Naive B cell (primary cell): ENCODE results near the gene KREMEN2. TPM values are rescaled to one million over a fixed set of nuclear protein-coding genes. Genes with fewer than 3 reads are reported as not detected.

Experiments
- ATAC-seq, 2 donors: fragments of 150-1000 bp; cut with Tn5 transposase; 2 replicates each; pipeline ENCODE4 v1.10.0; 2021; ENCODE audit warnings: low read depth in 2 of 2, mild to moderate bottlenecking in 2 of 2, moderate library complexity in 2 of 2
- DNase-seq: peaks from one replicate; pipeline ENCODE4 v3.0.0; 2022
- H3K27ac Mint-ChIP-seq, 6 donors: one replicate each; pipeline ENCODE4 v1.8.0; 2020 to 2022; ENCODE audit warnings: mild to moderate bottlenecking in 6 of 6, mixed read lengths in 6 of 6, moderate library complexity in 5 of 6, inconsistent platforms in 2 of 6
- H3K27me3 Mint-ChIP-seq, 3 donors: one replicate each; pipeline ENCODE4 v1.8.0; 2021 to 2022; ENCODE audit warnings: mixed read lengths in 3 of 3, mild to moderate bottlenecking in 1 of 3
- H3K36me3 Mint-ChIP-seq, 2 donors: one replicate each; pipeline ENCODE4 v1.8.0; 2020 to 2022; ENCODE audit warnings: mixed read lengths in 2 of 2, inconsistent platforms in 1 of 2, mild to moderate bottlenecking in 1 of 2
- H3K4me1 Mint-ChIP-seq, 3 donors: one replicate each; pipeline ENCODE4 v1.8.0; 2020 to 2022; ENCODE audit warnings: mixed read lengths in 3 of 3, inconsistent platforms in 1 of 3, mild to moderate bottlenecking in 1 of 3, moderate library complexity in 1 of 3
- H3K4me3 Mint-ChIP-seq, 8 donors: one replicate each; pipeline ENCODE4 v1.8.0; 2020 to 2022; ENCODE audit warnings: mild to moderate bottlenecking in 8 of 8, mixed read lengths in 8 of 8, moderate library complexity in 8 of 8, inconsistent platforms in 2 of 8
- H3K9me3 Mint-ChIP-seq, 7 donors: one replicate each; pipeline ENCODE4 v1.8.0; 2020 to 2022; ENCODE audit warnings: mixed read lengths in 7 of 7, mild to moderate bottlenecking in 5 of 7, inconsistent platforms in 2 of 7, moderate library complexity in 1 of 7
- polyA plus RNA-seq, 6 donors: library from polyadenylated mRNA; unstranded; fragments of 300-500 nt; fragmentation: Illumina TruSeq; gene quantifications; one replicate each; pipeline ENCODE4 v1.2.3, GENCODE V29; 2021; ENCODE audit warnings: low read depth in 6 of 6

KREMEN2 gene
- polyA plus RNA-seq, 6 donors from 2014 or later: 0.25 to 4.4 (median 1.2) TPM; not detected in 1

DNA sequence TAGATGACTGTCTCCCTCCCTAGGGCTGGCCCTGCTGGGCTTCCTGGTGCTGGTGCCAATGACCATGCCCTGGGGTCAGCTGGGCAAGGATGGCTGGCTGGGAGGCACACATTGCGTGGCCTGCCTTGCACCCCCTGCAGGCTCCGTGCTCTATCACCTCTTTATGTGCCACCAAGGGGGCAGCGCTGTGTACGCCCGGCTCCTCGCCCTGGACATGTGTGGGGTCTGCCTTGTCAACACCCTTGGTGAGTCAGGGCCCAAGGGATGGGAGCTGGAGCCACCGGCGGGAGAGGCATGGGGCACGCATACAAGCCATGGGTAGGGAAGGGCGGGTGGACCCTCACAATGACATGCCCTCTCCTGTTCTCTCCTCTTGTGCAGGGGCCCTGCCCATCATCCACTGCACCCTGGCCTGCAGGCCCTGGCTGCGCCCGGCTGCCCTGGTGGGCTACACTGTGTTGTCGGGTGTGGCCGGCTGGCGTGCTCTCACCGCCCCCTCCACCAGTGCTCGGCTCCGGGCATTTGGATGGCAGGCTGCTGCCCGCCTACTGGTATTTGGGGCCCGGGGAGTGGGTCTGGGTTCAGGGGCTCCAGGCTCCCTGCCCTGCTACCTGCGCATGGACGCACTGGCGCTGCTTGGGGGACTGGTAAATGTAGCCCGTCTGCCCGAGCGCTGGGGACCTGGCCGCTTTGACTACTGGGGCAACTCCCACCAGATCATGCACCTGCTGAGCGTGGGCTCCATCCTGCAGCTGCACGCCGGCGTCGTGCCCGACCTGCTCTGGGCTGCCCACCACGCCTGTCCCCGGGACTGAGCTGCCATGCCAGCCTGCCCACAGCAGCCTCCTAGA is 7.3 kb downstream of the KREMEN2 start:
- Mint-ChIP-seq H3K4me1 (peaks cover 15 to 33% (median 20%) of the 10 kb centered on the region in 3 donors), H3K27ac (no peak overlapping the region), H3K4me3 (peak overlapping the region in 6 of 8 donors; percentile 64 to 82 (median 78)), H3K9me3 (no peaks in the 10 kb centered on the region), H3K27me3 (peaks cover 7 to 31% (median 20%) of the 10 kb centered on the region in 3 donors), H3K36me3 (no peaks in the 10 kb centered on the region)
- no peak for ATAC-seq
- no peak for DNase-seq

DNA sequence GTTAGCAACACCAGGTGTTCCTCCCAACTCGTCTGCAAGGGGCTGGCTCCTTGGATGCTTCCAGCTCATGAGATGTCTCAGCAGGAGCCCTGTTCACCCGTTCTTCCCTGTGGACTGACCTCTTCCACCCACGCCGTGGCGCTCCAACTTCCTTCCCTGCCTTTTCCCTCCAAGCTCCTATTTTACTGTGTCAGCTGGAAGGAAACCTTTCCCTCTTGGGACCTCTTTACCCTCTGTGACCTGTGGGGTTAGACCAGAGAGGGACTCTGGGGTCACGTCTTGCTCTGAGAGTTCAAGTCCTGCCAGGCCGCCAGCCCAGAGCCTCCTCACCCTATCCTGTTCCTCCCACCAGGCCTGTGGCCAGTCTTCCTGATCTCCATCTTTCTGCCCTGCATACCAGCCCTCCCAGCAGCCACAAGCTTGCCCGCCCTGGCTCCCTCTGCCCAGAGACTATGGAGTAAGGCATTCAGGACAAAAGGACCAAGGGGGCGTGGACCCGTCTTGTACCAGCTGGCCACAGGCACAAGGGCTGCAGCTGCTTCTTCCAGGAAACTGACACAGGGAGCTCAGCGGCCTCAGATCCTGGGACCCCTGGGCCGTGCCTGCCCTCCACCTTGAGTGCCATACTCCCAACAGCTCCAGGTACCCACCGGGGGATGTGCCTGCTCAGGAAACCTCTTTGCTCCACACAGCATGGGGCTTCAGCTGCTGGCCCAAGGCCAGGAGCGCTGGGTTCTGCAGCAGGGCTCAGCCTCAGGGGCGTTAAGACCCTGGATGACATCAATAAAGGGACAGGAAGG is 8.1 kb downstream of the KREMEN2 start:
- Mint-ChIP-seq H3K4me1 (peaks cover 15 to 33% (median 20%) of the 10 kb centered on the region in 3 donors), H3K36me3 (no peaks in the 10 kb centered on the region), H3K9me3 (no peaks in the 10 kb centered on the region), H3K27ac (peak overlapping the region in 1 of 6 donors; percentile 57), H3K4me3 (peak overlapping the region in 2 of 8 donors; percentile 24 to 46), H3K27me3 (peaks cover 11 to 31% (median 20%) of the 10 kb centered on the region in 3 donors)
- ATAC-seq (no peak), DNase-seq (no peak)

DNA sequence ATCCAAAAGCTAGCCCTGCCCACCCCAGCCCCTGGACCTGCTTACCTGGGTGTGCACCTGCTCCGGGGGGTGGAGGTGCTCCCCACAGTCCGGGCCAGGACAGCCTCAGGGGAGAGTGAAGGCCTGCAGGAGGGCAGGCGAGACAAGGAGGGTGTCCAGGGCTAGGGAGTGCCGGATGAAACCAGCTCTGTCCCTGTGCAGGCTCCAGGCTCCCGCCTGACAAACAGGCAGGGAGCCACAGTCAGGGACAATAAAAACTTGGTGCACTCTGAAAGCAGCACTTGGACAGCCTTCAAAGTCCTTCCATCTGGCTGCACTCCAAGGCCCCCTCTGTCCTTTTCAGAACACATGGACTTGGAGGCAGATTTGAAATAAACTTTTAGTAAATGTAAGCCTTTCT is 9.0 kb downstream of the KREMEN2 start:
- Mint-ChIP-seq H3K27me3 (peaks cover 11 to 26% (median 20%) of the 10 kb centered on the region in 3 donors), H3K36me3 (no peaks in the 10 kb centered on the region), H3K27ac (no peak overlapping the region), H3K4me1 (peaks cover 12 to 29% (median 17%) of the 10 kb centered on the region in 3 donors), H3K9me3 (no peaks in the 10 kb centered on the region), H3K4me3 (no peak overlapping the region)
- no peak for DNase-seq
- no peak for ATAC-seq

DNA sequence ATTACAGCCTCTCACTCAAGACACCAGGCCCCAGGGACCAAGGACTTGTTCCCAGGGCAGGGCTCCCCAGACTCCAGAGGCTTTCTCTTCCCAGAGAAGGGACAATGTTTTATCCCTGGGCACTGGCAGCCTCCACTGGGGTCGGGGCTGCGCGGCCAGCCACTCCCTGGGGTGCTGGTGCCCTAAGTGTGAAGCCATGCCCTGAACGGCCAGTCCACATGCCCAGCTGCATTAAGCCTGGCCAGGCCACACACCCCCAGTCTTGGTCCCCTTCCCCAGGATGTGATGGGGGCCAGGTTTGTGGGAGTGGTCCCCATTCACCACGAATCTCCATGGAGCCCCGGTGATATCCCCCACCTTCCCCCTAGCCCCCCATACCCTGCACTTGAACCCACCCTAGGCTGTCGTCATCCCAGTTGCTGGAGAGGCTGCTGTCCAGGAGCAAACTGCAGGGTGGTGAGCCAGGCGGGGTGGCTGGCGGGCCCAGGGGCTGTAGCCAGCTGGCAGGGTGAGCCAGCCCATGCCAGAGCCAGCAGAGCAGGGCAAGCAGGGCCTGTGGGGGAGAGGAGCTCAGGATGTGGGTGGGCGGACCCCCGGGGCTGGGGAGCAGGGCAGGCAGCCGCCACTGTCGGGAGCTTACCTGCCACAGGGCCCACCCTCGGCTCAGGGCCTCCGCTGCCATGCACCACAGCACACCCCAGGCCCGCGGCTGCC is 9.7 kb downstream of the KREMEN2 start:
- Mint-ChIP-seq H3K36me3 (no peaks in the 10 kb centered on the region), H3K4me3 (no peak overlapping the region), H3K27me3 (peaks cover 4 to 20% (median 19%) of the 10 kb centered on the region in 3 donors), H3K4me1 (peaks cover 5 to 22% (median 10%) of the 10 kb centered on the region in 3 donors), H3K9me3 (no peaks in the 10 kb centered on the region), H3K27ac (no peak overlapping the region)
- ATAC-seq: no peak
- DNase-seq: no peak

DNA sequence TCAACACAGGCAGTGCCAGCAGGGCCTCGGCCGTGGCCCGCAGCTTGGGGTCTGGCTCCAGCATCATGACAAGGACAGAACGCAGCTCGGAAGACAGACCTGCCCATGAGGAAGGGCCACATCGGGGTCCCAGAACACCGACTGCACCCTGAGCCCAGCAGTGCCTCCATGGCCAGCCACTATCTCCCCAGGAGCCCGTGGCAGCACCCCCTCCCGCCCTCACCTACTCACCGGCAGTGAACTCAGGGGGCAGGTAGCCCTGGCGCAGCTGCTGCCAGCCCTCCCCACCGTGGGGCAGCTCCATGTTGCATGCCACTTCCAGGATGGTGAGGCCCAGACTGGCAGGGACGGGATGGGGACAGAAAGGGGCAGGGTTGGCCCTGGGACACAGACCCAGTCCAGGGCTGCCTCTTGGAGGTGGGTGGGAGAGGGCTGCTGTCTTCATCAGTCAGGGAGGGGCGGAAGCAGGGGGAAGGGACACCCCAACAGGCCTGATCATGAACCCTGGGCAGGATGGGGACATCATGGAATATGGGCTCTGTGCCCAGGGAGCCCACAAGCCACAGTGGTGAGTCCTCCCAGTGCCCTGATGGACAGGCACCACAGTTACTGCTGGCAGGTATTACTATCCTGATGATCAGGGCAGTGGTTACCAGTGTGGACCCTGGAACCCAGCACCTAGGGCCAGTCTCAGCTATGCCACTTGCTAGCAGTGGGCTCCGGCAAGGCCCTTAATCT is 10.4 kb downstream of the KREMEN2 start:
- Mint-ChIP-seq H3K36me3 (no peaks in the 10 kb centered on the region), H3K4me1 (peaks cover 4 to 21% (median 8%) of the 10 kb centered on the region in 3 donors), H3K27ac (no peak overlapping the region), H3K27me3 (peaks cover 4 to 20% (median 18%) of the 10 kb centered on the region in 3 donors), H3K4me3 (peak overlapping the region in 1 of 8 donors; percentile 33), H3K9me3 (no peaks in the 10 kb centered on the region)
- no peak for DNase-seq
- no peak for ATAC-seq

DNA sequence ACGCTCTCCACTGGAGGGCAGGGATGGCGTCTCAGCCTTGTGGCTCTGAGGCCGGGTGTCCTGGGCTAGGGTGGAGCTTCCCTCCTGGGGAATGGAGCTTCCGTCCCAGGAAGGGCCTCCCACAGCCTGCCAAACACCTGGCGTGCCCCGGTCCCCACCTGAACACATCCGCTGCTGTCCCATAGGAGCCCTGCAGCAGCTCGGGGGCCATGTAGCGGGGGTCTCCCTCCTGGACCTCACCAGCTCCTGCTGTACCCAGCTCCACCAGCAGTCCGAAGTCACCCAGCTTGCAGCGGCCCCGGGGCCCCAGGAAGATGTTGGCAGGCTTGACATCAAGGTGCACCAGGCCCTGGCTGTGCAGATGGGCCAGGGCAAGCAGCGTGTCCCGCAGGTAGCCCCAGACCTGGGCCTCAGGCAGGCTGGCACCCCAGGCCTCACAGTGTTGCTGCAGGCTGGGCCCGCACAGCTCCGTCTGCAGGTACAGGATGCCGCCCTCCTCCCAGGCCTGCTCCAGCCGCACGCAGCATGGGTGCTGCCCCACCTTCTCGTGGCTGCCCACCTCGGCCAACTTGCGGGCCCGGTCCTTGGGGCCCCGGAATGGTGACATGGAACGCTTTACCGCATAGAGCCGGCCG is 11.2 kb downstream of the KREMEN2 start:
- H3K27me3 Mint-ChIP-seq: peaks cover 4 to 20% (median 18%) of the 10 kb centered on the region in 3 donors
- ATAC-seq (no peak), DNase-seq (no peak)
- H3K4me3 Mint-ChIP-seq: no peak overlapping the region
- H3K36me3 Mint-ChIP-seq: no peaks in the 10 kb centered on the region
- H3K4me1 Mint-ChIP-seq: peaks cover 7 to 20% (median 11%) of the 10 kb centered on the region in 3 donors
- H3K27ac Mint-ChIP-seq: no peak overlapping the region
- H3K9me3 Mint-ChIP-seq: no peaks in the 10 kb centered on the region

DNA sequence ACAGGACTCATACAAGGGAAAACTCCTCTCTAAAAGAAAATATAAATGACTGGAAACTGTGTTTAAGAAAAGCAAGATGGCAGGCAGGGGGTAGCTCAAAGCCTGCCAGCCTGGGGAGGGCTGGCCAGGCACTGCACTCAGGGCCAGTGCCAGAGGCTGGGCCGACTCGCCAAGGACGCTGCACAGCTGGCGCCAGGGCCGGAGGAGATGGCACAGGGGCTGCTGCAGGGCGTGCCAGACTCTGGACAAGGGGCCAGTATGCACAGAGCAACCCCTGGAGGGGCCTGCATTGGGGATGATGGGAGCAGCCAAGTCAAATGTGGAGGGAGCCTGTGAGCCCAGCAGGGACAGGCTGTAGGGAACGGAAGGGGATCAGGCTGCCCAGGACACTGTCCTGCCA is 12.1 kb downstream of the KREMEN2 start:
- H3K9me3 Mint-ChIP-seq: no peaks in the 10 kb centered on the region
- peak overlapping the region in 1 of 6 donors; percentile 9 for H3K27ac Mint-ChIP-seq
- H3K4me1 Mint-ChIP-seq: peaks cover 7 to 11% (median 11%) of the 10 kb centered on the region in 3 donors
- peaks cover 4 to 15% (median 12%) of the 10 kb centered on the region in 3 donors for H3K27me3 Mint-ChIP-seq
- no peak overlapping the region for H3K4me3 Mint-ChIP-seq
- DNase-seq (no peak), ATAC-seq (no peak)
- H3K36me3 Mint-ChIP-seq: no peaks in the 10 kb centered on the region

DNA sequence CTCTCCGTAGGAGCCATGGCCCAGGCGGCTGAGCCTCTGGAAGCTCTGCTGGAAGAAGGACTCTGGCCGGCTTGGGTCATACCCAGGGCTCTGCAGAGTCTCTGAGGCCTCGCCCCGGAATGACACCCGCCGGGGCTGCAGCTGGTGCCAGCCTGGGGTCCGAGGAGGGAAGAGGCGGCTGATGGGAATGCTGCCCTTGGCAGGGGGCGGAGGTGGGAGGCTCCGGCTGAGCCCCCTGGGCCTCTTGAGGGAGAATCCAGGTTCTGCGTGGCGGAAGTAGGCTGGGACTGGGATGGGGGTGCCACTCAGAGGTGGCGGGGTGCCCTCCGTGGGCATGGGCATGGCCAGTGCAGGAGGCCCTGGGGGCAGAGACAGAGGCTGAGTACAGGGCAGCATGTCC is 12.6 kb downstream of the KREMEN2 start:
- peaks cover 10 to 16% (median 13%) of the 10 kb centered on the region in 3 donors for H3K4me1 Mint-ChIP-seq
- H3K27me3 Mint-ChIP-seq: peaks cover 4 to 11% (median 11%) of the 10 kb centered on the region in 3 donors
- H3K36me3 Mint-ChIP-seq: no peaks in the 10 kb centered on the region
- no peak for ATAC-seq
- peak overlapping the region in 1 of 8 donors; percentile 46 for H3K4me3 Mint-ChIP-seq
- no peak overlapping the region for H3K27ac Mint-ChIP-seq
- no peaks in the 10 kb centered on the region for H3K9me3 Mint-ChIP-seq
- no peak for DNase-seq

DNA sequence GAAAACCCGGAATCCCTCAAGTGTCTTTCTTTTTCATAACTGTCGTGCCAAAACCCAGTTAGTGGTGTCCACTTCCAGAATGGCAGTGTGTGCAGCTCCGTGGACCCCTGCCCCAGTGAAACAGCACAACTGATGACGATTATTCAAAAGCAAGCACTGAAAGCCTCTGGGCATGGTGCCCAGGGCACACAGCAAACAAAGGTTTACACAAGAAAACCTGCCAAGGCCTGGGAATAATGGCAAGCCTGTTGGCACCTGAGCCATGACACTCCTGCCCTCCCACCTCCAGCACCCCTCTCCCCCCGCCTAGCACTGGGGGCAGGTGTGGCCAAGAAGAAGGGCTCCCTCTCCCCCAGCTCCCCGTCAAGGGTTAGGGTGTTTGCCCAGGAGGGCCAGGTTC is 13.4 kb downstream of the KREMEN2 start:
- DNase-seq (no peak), ATAC-seq (no peak)
- Mint-ChIP-seq H3K9me3 (no peaks in the 10 kb centered on the region), H3K36me3 (no peaks in the 10 kb centered on the region), H3K27ac (no peak overlapping the region), H3K4me1 (peaks cover 11 to 21% (median 13%) of the 10 kb centered on the region in 3 donors), H3K27me3 (peaks cover 4% of the 10 kb centered on the region in 3 donors), H3K4me3 (peak overlapping the region in 2 of 8 donors; percentile 36 to 46)

DNA sequence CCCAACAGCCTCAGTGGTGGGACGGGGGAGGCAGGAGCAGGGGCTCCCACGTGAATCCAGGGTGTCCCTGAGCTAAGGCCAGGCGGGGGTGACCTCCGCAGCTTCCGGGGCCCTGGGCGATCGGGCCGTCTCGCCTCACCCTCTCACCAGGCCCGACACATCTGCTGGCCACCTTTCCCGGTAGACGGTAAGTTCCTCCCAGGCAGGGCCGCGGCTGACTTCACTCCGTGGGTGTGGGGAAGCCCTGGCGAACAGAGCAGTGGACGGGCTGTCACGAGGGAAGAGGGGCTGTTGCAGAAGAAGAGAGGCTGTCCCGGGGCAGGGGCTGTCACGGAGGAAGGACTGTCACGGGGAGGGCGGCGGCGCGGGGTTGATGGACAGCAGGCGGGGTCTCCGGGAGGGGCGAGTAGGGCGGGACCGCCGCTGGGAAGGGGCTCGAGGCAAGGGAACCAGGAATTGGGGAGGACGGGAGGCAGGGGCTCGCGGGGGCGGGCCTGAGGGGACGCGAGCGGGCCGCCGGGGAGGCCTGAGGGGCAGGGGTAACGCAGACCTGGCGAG is 15.7 kb downstream of the KREMEN2 start:
- H3K4me3 Mint-ChIP-seq: peak overlapping the region in 7 of 8 donors; percentile 21 to 79 (median 53)
- H3K27me3 Mint-ChIP-seq: peaks cover 0 to 4% (median 0%) of the 10 kb centered on the region in 3 donors
- no peak overlapping the region for H3K27ac Mint-ChIP-seq
- no peaks in the 10 kb centered on the region for H3K9me3 Mint-ChIP-seq
- DNase-seq (no peak), ATAC-seq (no peak)
- H3K36me3 Mint-ChIP-seq: no peaks in the 10 kb centered on the region
- H3K4me1 Mint-ChIP-seq: peaks cover 13 to 29% (median 23%) of the 10 kb centered on the region in 3 donors

DNA sequence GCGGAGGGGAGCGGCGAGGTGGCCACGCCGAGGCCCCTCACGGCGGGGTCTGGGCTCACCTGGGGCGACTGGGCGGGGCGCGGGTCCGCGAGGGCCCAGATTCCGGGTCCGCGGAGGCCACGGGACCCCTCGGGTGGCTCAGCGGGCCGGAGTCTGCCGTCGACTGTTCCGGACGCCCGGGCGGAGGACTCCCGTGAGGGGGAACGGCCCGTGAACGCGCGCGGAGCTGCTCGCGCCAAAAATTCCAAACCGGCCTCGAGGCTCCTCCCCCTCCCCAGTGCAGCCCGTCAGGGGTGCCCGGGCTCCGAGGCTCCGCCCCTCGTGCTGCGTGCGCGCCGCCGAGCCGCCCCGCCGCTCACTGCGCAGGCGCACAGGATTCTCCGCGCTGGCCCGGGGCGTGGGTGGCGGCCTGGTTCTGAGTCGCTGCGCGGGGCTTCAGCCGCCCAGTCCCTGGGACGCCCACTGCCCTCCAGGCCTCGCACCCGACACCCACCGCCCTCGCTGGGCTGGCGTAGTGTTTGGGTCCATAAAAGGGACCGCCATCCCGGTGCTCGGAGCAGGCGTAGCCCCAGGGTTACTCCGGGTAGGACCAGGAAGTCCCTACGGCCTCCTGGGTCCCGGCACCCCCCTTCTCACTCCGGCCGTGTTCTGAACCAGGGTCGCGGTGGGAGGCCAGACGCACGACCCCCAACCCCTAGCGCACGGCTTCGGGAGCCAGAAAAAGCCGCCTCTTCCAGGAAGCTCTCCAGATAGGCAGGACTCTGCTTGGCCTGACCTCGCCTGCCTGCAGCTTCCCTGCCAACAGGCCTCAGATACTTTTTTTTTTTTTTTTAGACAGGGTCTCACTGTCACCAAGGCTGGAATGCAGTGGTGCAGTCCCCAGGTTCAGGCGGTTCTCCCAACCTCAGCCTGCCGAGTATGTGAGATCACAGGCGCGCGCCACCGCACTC is 16.4 kb downstream of the KREMEN2 start, which contains the start of gene PKMYT1:
PKMYT1 (minus strand) TSS at position 220 of the 950 bp plus-strand sequence. CDS start 789 bp downstream, outside the sequence.
- Mint-ChIP-seq H3K36me3 (no peaks in the 10 kb centered on the region), H3K4me1 (peaks cover 13 to 29% (median 23%) of the 10 kb centered on the region in 3 donors), H3K4me3 (peak within 1 kb of the TSS; percentile 78 to 93 (median 84)), H3K27ac (peak within 1 kb of the TSS in 5 of 6 donors; percentile 21 to 70 (median 39)), H3K27me3 (peaks cover 0 to 4% (median 0%) of the 10 kb centered on the region in 3 donors), H3K9me3 (no peaks in the 10 kb centered on the region)
- ATAC-seq (peak; percentile 83 to 89), DNase-seq (peak; percentile 96)
